CD14-positive monocyte (primary cell): ENCODE results near the gene STARD3. TPM values are rescaled to one million over a fixed set of nuclear protein-coding genes. Genes with fewer than 3 reads are reported as not detected.
A peak's percentile ranks its signal among the peaks of the same experiment; 100 is the strongest.

ENCODE experiments used
- DNase-seq, 3 donors: peaks; one replicate each; pipeline ENCODE4 v3.0.0-alpha.2; 2011 to 2022
- H2AFZ ChIP-seq: 2 replicates; pipeline ENCODE4 v1.6.0; 2012; ENCODE audit warnings: mild to moderate bottlenecking, low read depth, low read length, inconsistent platforms; ENCODE audit not compliant: insufficient read depth, poor library complexity, severe bottlenecking
- H3K27ac ChIP-seq, 2 donors: 1 replicate in 1 of 2; 2 replicates in 1 of 2; pipeline ENCODE4 v1.5.1; 2012 to 2013; ENCODE audit warnings: low read length in 2 of 2, control low read depth in 1 of 2, inconsistent platforms in 1 of 2, low read depth in 1 of 2, mild to moderate bottlenecking in 1 of 2
- H3K27me3 ChIP-seq, 2 donors: one replicate each; pipeline versions ENCODE4 v1.6.0 to v1.6.1; 2011 to 2013; ENCODE audit warnings: low read length in 2 of 2; ENCODE audit not compliant: control insufficient read depth in 2 of 2, insufficient read depth in 2 of 2
- H3K36me3 ChIP-seq, 2 donors: replicated peaks in 1 of 2; 1 replicate in 1 of 2; 2 replicates in 1 of 2; pipeline versions ENCODE4 v1.5.1 to v1.6.1; 2012 to 2013; ENCODE audit warnings: low read length in 2 of 2, control low read depth in 1 of 2, inconsistent platforms in 1 of 2, mild to moderate bottlenecking in 1 of 2; ENCODE audit not compliant: insufficient read depth in 2 of 2, control insufficient read depth in 1 of 2
- H3K4me1 ChIP-seq, 2 donors: 1 replicate in 1 of 2; 2 replicates in 1 of 2; pipeline versions ENCODE4 v1.5.1 to v1.6.1; 2012 to 2013; ENCODE audit warnings: low read length in 2 of 2, control low read depth in 1 of 2, inconsistent platforms in 1 of 2, mild to moderate bottlenecking in 1 of 2, moderate library complexity in 1 of 2; ENCODE audit not compliant: insufficient read depth in 2 of 2, control insufficient read depth in 1 of 2
- H3K4me2 ChIP-seq: replicated peaks from 2 replicates; pipeline ENCODE3; 2012; ENCODE audit warnings: low read length, moderate library complexity, mild to moderate bottlenecking; ENCODE audit not compliant: poor library complexity, severe bottlenecking; ENCODE audit errors: extremely low read depth
- H3K4me3 ChIP-seq, 3 experiments: fragments of 200-600 bp in 1 of 3; sonication (generic) in 1 of 3; replicated peaks in 1 of 3; 1 replicate in 2 of 3; 2 replicates in 1 of 3; pipeline ENCODE4 v1.5.1; 2011 to 2013; ENCODE audit warnings: low read length in 3 of 3, mild to moderate bottlenecking in 3 of 3, control low read depth in 2 of 3, low read depth in 2 of 3, inconsistent platforms in 1 of 3, moderate library complexity in 1 of 3
- H3K79me2 ChIP-seq: 2 replicates; pipeline ENCODE4 v1.6.0; 2012; ENCODE audit warnings: mild to moderate bottlenecking, control low read depth, inconsistent platforms, low read length, moderate library complexity; ENCODE audit not compliant: insufficient read depth
- H3K9ac ChIP-seq: 2 replicates; pipeline ENCODE4 v1.6.0; 2017; ENCODE audit warnings: low read length, mild to moderate bottlenecking; ENCODE audit not compliant: insufficient read depth, poor library complexity, severe bottlenecking
- H3K9me3 ChIP-seq, 2 donors: replicated peaks in 1 of 2; 1 replicate in 1 of 2; 2 replicates in 1 of 2; pipeline versions ENCODE4 v1.5.1 to v1.6.1; 2012 to 2013; ENCODE audit warnings: low read length in 2 of 2, control low read depth in 1 of 2; ENCODE audit not compliant: control insufficient read depth in 1 of 2, insufficient read depth in 1 of 2
- H4K20me1 ChIP-seq: 2 replicates; pipeline ENCODE4 v1.6.0; 2012; ENCODE audit warnings: mild to moderate bottlenecking, low read length, control low read depth, moderate library complexity; ENCODE audit not compliant: insufficient read depth
- H3K27ac Mint-ChIP-seq, 7 donors: one replicate each; pipeline ENCODE4 v1.8.0; 2020; ENCODE audit warnings: mild to moderate bottlenecking in 7 of 7, mixed read lengths in 7 of 7, moderate library complexity in 6 of 7, inconsistent platforms in 2 of 7
- H3K27me3 Mint-ChIP-seq, 3 donors: one replicate each; pipeline ENCODE4 v1.8.0; 2021 to 2022; ENCODE audit warnings: low read depth in 3 of 3, mild to moderate bottlenecking in 3 of 3, mixed read lengths in 3 of 3, moderate library complexity in 3 of 3, inconsistent platforms in 1 of 3
- H3K36me3 Mint-ChIP-seq, 2 donors: one replicate each; pipeline ENCODE4 v1.8.0; 2020; ENCODE audit warnings: mixed read lengths in 2 of 2, inconsistent platforms in 1 of 2, mild to moderate bottlenecking in 1 of 2
- H3K4me1 Mint-ChIP-seq: one replicate; pipeline ENCODE4 v1.8.0; 2020; ENCODE audit warnings: mild to moderate bottlenecking, mixed read lengths
- H3K4me3 Mint-ChIP-seq, 2 donors: one replicate each; pipeline ENCODE4 v1.8.0; 2020; ENCODE audit warnings: mild to moderate bottlenecking in 2 of 2, mixed read lengths in 2 of 2, moderate library complexity in 1 of 2
- H3K9me3 Mint-ChIP-seq, 7 donors: one replicate each; pipeline ENCODE4 v1.8.0; 2020 to 2022; ENCODE audit warnings: mixed read lengths in 7 of 7, mild to moderate bottlenecking in 6 of 7, moderate library complexity in 6 of 7, inconsistent platforms in 2 of 7
- WGBS: methylation state at CpG from one replicate; pipeline ENCODE4 v1.1.5; 2013; ENCODE audit warnings: missing lambda C conversion rate; ENCODE audit not compliant: insufficient coverage; 5-methylcytosine and 5-hydroxymethylcytosine counted together
- intact Hi-C, 2 donors: fragments of 100-400 bp; cut with micrococcal nuclease; formaldehyde crosslinking; loops; one replicate each; pipeline versions ENCODE4 v1.15.0 to v1.15.1; 2023
- polyA plus RNA-seq, 3 donors: library from polyadenylated mRNA; depleted of rRNA in 1 of 3; unstranded in 2 of 3; stranded (reverse) in 1 of 3; fragments of 300-500 nt in 2 of 3; fragments of >200 nt in 1 of 3; fragmentation: Illumina TruSeq in 2 of 3; gene quantifications; 1 replicate in 2 of 3; 2 replicates in 1 of 3; pipeline ENCODE4 v1.2.3, GENCODE V29; 2012 to 2021
- TF ChIP-seq, protein P1 (sequence below): fragments of 200-600 bp; IDR thresholded peaks from one replicate; pipeline ENCODE4 v1.8.0; 2022; ENCODE audit warnings: antibody characterized with exemption, mild to moderate bottlenecking

Gene STARD3
- polyA plus RNA-seq, 3 donors: 35.1 to 114 (median 45.3) TPM

DNA sequence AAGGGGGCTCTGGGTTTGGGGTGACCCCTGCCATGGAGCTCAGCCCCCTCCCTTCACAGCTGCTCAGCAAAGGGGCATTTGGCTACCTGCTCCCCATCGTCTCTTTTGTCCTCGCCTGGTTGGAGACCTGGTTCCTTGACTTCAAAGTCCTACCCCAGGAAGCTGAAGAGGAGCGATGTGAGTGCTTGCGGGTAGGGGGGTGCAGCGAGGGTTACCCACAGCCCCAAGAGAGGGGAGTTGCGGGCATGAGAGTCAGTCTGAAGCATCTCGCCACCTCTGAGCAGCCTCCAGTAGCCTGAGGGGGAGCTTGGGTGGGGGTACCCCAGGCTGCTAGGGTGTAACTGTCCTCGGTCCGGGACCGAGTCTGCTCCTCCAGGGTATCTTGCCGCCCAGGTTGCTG, 21.4 kb downstream of the STARD3 start:
- no peaks in the 10 kb centered on the region for H3K9me3 ChIP-seq
- H3K27ac ChIP-seq: no peak overlapping the region
- 100% methylated on average over 2 of the region's 11 CpGs for WGBS
- peaks cover 60 to 81% of the 10 kb centered on the region in 2 donors for H3K36me3 ChIP-seq
- no peak overlapping the region for H3K4me3 ChIP-seq
- H3K27me3 Mint-ChIP-seq: peaks cover 0 to 2% (median 1%) of the 10 kb centered on the region in 3 donors
- no peak overlapping the region for H3K4me2 ChIP-seq
- H3K9ac ChIP-seq: no peak overlapping the region
- H3K27ac Mint-ChIP-seq: peak overlapping the region in 1 of 7 donors; percentile 45
- no peak for DNase-seq
- no peak overlapping the region for H3K4me3 Mint-ChIP-seq
- H3K4me1 ChIP-seq: peaks cover 16 to 17% of the 10 kb centered on the region in 2 donors
- intact Hi-C loops: no loop called here
- H3K36me3 Mint-ChIP-seq: peaks cover 59 to 82% of the 10 kb centered on the region in 2 donors
- H3K27me3 ChIP-seq: no peaks in the 10 kb centered on the region
- no peaks in the 10 kb centered on the region for H3K9me3 Mint-ChIP-seq
- peaks cover 20% of the 10 kb centered on the region for H3K4me1 Mint-ChIP-seq
- no peak overlapping the region for H2AFZ ChIP-seq
- H4K20me1 ChIP-seq: peaks cover 52% of the 10 kb centered on the region
- H3K79me2 ChIP-seq: peaks cover 4% of the 10 kb centered on the region
- TF ChIP-seq, protein P1, sequence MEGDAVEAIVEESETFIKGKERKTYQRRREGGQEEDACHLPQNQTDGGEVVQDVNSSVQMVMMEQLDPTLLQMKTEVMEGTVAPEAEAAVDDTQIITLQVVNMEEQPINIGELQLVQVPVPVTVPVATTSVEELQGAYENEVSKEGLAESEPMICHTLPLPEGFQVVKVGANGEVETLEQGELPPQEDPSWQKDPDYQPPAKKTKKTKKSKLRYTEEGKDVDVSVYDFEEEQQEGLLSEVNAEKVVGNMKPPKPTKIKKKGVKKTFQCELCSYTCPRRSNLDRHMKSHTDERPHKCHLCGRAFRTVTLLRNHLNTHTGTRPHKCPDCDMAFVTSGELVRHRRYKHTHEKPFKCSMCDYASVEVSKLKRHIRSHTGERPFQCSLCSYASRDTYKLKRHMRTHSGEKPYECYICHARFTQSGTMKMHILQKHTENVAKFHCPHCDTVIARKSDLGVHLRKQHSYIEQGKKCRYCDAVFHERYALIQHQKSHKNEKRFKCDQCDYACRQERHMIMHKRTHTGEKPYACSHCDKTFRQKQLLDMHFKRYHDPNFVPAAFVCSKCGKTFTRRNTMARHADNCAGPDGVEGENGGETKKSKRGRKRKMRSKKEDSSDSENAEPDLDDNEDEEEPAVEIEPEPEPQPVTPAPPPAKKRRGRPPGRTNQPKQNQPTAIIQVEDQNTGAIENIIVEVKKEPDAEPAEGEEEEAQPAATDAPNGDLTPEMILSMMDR: no peak

DNA sequence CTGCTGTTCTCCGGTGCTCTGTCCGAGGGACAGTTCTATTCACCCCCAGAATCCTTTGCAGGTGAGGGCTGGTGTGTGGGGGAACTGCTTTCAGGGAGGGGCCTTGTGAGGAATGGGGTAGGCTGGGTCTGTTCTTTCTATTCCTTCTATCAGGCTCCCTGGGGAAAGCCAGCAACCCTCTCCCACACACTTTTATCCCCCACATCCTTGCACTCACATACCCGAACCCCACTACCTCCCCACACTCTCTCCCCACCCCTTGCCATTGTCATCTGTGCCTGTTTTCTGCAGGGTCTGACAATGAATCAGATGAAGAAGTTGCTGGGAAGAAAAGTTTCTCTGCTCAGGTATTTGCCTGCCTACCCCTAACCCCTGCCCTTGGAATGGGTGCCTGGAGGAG, 21.8 kb downstream of the STARD3 start:
- Histone ChIP-seq H3K27ac (peak overlapping the region; percentile 52 to 68), H2AFZ (no peak overlapping the region), H3K4me1 (peaks cover 16 to 17% of the 10 kb centered on the region in 2 donors), H3K9me3 (no peaks in the 10 kb centered on the region), H4K20me1 (peaks cover 48% of the 10 kb centered on the region), H3K27me3 (no peaks in the 10 kb centered on the region), H3K79me2 (peaks cover 4% of the 10 kb centered on the region), H3K4me2 (no peak overlapping the region), H3K36me3 (peaks cover 60 to 78% of the 10 kb centered on the region in 2 donors), H3K4me3 (no peak overlapping the region), H3K9ac (peak overlapping the region; percentile 40)
- intact Hi-C loops: no loop called here
- Mint-ChIP-seq H3K9me3 (no peaks in the 10 kb centered on the region), H3K4me1 (peaks cover 18% of the 10 kb centered on the region), H3K27ac (peak overlapping the region in 2 of 7 donors; percentile 45 to 69), H3K4me3 (no peak overlapping the region), H3K27me3 (peaks cover 1 to 2% (median 2%) of the 10 kb centered on the region in 3 donors), H3K36me3 (peaks cover 56 to 79% of the 10 kb centered on the region in 2 donors)
- DNase-seq: no peak
- TF ChIP-seq, protein P1: no peak
- no CpG with 5 or more reads among the region's 3 CpGs for WGBS
